ENCODE results near the gene CAMK1. TPM values are rescaled to one million over a fixed set of nuclear protein-coding genes. Genes with fewer than 3 reads are reported as not detected.
"Not testable (repeated sequence)": the region's sequence is repeated elsewhere in the genome, so short reads cannot be mapped to it uniquely, and the experiment has no call there.

CAMK1 gene
- total and polyA plus RNA-seq, 5 donors = 20.1 to 24.9 (median 21.6) TPM

GRCh38 chr3:9771007-9771406 lies 1.3 kb upstream of the CAMK1 start:
- H3K4me3 ChIP-seq (ENCODE audit: low read length); H3K27ac ChIP-seq (ENCODE audit: low read length); ATAC-seq; intact Hi-C loops (cut with DNase I); H3K4me1 ChIP-seq (ENCODE audit: control insufficient read depth, insufficient read depth, low read length); DNase-seq; H3K27me3 ChIP-seq (ENCODE audit: control insufficient read depth, insufficient read depth); H3K9me3 ChIP-seq (ENCODE audit: control insufficient read depth, low read length): not testable (repeated sequence)
- WGBS = 89% methylated on average over 2 of the region's 2 CpGs

DNA sequence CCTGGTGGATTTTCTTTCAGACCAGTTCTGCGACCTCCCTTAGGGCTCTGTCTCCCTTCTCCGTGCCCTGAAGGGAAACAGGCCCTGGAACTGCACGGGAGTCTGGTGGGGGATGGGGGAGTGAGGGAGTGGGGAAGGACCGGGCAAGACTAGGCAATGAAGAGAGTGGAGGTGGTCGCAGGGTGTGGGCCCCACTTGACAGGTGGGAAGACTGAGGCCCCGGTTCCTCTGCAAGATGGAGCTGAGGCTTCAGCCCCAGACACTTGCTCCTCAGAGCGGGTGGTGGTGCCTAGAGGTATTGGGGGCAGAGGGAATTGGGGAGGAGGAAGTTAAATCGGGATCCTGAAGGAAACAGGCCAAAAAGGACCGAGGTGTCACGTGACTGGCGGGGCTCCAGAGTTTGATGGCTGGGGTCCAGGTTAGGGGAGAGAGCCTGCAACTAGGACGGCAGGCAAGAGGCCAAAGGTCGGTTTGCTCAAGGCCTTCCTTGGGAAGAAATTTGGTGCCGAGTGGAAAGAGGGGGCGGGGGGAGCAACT lies 597 bp upstream of the CAMK1 start:
- 12% methylated on average over 15 of the region's 15 CpGs for WGBS

GRCh38 chr3:9769012-9769411 lies 735 bp downstream of the CAMK1 start:
- Histone ChIP-seq H3K27me3 (ENCODE audit: control insufficient read depth, insufficient read depth) (no peaks in the 10 kb centered on the region), H3K4me3 (ENCODE audit: low read length) (peak overlapping the region; percentile 80), H3K27ac (ENCODE audit: low read length) (no peak overlapping the region), H3K9me3 (ENCODE audit: control insufficient read depth, low read length) (no peaks in the 10 kb centered on the region), H3K4me1 (ENCODE audit: control insufficient read depth, insufficient read depth, low read length) (peaks cover 5% of the 10 kb centered on the region)
- DNase-seq (no peak), ATAC-seq (peak; percentile 1)
- intact Hi-C loops (cut with DNase I) = no loop called here
- WGBS = 73% methylated on average over 5 of the region's 5 CpGs

More for the DNA sequence above, 597 bp upstream of the CAMK1 start:
- Histone ChIP-seq H3K9me3 (ENCODE audit: control insufficient read depth, low read length) (no peaks in the 10 kb centered on the region), H3K27me3 (ENCODE audit: control insufficient read depth, insufficient read depth) (no peaks in the 10 kb centered on the region), H3K4me3 (ENCODE audit: low read length) (peak overlapping the region; percentile 80), H3K27ac (ENCODE audit: low read length) (peak overlapping the region; percentile 80), H3K4me1 (ENCODE audit: control insufficient read depth, insufficient read depth, low read length) (peaks cover 5% of the 10 kb centered on the region)
- DNase-seq = peak; percentile 93 to 98 (median 97)
- intact Hi-C loops (cut with DNase I) = no loop called here
- ATAC-seq = peak; percentile 42 to 55

DNA sequence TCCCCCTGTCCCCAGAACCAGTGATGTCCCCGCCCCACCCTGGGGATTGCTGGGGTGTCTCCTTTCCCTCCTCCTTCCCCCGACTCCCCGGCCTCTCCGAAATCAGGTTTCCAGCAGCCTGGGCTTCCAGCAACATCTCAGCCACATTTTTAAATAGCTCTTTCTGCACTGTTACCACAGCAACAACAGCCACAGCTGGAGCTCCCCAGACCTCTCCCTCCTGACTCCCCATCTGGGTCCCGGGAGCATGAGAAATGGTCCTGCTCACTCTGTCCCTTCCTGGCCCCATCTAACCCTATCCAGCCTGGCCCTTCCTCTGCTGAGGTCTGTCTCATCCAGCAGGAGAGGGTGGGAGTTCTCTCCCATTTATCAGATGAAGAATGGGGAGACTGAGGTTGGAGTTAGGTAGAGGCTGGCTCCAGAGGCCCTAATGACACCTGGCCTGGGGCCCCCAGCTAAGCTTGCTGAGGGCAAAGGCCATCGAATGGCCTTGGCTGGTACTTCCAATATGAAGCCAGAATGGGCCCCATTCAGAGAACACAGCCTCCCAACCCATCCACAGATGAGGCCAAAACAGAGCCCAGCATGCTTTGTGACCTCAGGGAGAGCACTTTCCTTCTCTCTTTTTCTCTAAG lies 1.5 kb downstream of the CAMK1 start:
- intact Hi-C loops (cut with DNase I) = no loop called here
- Histone ChIP-seq H3K27me3 (ENCODE audit: control insufficient read depth, insufficient read depth) (no peaks in the 10 kb centered on the region), H3K4me3 (ENCODE audit: low read length) (no peak overlapping the region), H3K9me3 (ENCODE audit: control insufficient read depth, low read length) (no peaks in the 10 kb centered on the region), H3K27ac (ENCODE audit: low read length) (no peak overlapping the region), H3K4me1 (ENCODE audit: control insufficient read depth, insufficient read depth, low read length) (peaks cover 5% of the 10 kb centered on the region)
- DNase-seq (no peak), ATAC-seq (no peak)
- 61% methylated on average over 6 of the region's 6 CpGs for WGBS

GRCh38 chr3:9767418-9767817 lies 2.3 kb downstream of the CAMK1 start:
- 50% methylated on average over 7 of the region's 7 CpGs for WGBS

DNA sequence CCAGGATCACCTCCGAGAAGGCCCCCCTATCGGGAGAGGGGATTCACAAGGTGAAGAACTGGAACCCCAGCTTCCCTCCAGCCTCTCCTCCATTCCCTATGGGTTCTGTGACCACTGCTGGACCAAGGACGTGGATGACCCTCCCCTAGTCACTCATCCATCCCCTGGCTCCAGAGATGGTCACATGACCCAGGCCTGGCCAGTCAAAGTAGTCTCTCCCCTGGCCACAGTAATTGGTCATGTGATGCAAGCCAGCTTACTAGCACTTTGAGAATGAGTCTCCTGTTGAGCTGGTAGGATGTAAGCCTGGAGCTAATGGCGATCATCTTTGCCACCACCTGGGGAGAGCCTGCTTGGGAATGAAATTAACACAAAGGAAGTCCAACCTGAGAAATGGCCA lies 3.9 kb downstream of the CAMK1 start:
- intact Hi-C loops (cut with DNase I) = no loop called here
- WGBS = 85% methylated on average over 4 of the region's 4 CpGs
- ATAC-seq (no peak), DNase-seq (no peak)
- peaks cover 5% of the 10 kb centered on the region for H3K4me1 ChIP-seq (ENCODE audit: control insufficient read depth, insufficient read depth, low read length)
- no peak overlapping the region for H3K27ac ChIP-seq (ENCODE audit: low read length)
- no peaks in the 10 kb centered on the region for H3K9me3 ChIP-seq (ENCODE audit: control insufficient read depth, low read length)
- no peaks in the 10 kb centered on the region for H3K27me3 ChIP-seq (ENCODE audit: control insufficient read depth, insufficient read depth)
- no peak overlapping the region for H3K4me3 ChIP-seq (ENCODE audit: low read length)

More at GRCh38 chr3:9767418-9767817, 2.3 kb downstream of the CAMK1 start:
- Histone ChIP-seq H3K27me3 (ENCODE audit: control insufficient read depth, insufficient read depth) (no peaks in the 10 kb centered on the region), H3K4me3 (ENCODE audit: low read length) (no peak overlapping the region), H3K4me1 (ENCODE audit: control insufficient read depth, insufficient read depth, low read length) (peaks cover 5% of the 10 kb centered on the region), H3K9me3 (ENCODE audit: control insufficient read depth, low read length) (no peaks in the 10 kb centered on the region), H3K27ac (ENCODE audit: low read length) (peak overlapping the region; percentile 36)
- intact Hi-C loops (cut with DNase I) = no loop called here
- ATAC-seq (peak; percentile 39 to 73), DNase-seq (peak in 2 of 3 donors; percentile 64 to 76)

- WGBS = 90% methylated on average over 8 of the region's 8 CpGs
- Histone ChIP-seq H3K4me1 (ENCODE audit: control insufficient read depth, insufficient read depth, low read length) (no peaks in the 10 kb centered on the region), H3K27me3 (ENCODE audit: control insufficient read depth, insufficient read depth) (no peaks in the 10 kb centered on the region), H3K9me3 (ENCODE audit: control insufficient read depth, low read length) (no peaks in the 10 kb centered on the region), H3K4me3 (ENCODE audit: low read length) (no peak overlapping the region), H3K27ac (ENCODE audit: low read length) (no peak overlapping the region)
- intact Hi-C loops (cut with DNase I) = no loop called here
- DNase-seq = no peak
- ATAC-seq = no peak
These were observed 6.9 kb downstream of the CAMK1 start for GRCh38 chr3:9762871-9763270.

DNA sequence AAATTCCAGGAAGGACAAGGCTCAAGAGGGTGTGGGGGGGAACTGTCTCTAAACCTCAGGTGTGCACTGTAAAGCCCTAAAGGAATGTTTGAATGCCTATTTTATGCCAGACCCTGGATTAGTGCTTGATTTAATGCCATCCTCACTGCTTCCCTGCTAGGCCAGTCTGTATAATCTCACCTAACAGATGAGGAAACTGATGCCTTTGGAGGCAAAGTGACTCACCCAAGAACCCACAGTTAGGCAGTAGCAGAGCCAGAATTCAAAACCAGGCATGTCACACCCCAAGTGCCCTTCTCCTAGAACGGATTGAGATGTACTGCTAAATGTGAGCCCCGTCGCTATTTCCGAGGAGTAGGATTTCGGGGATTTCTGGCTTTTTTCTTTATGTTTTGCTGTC lies 7.8 kb downstream of the CAMK1 start:
- ATAC-seq = no peak
- no peak overlapping the region for H3K27ac ChIP-seq (ENCODE audit: low read length)

GRCh38 chr3:9760779-9761505 lies 8.8 kb downstream of the CAMK1 start:
- no peaks in the 10 kb centered on the region for H3K4me1 ChIP-seq (ENCODE audit: control insufficient read depth, insufficient read depth, low read length)
- DNase-seq (no peak), ATAC-seq (no peak)
- H3K27ac ChIP-seq (ENCODE audit: low read length) = no peak overlapping the region
- H3K9me3 ChIP-seq (ENCODE audit: control insufficient read depth, low read length) = no peaks in the 10 kb centered on the region
- H3K4me3 ChIP-seq (ENCODE audit: low read length) = no peak overlapping the region
- 96% methylated on average over 10 of the region's 10 CpGs for WGBS
- H3K27me3 ChIP-seq (ENCODE audit: control insufficient read depth, insufficient read depth) = no peaks in the 10 kb centered on the region
- intact Hi-C loops (cut with DNase I) = no loop called here

More for the DNA sequence above, 7.8 kb downstream of the CAMK1 start:
- H3K9me3 ChIP-seq (ENCODE audit: control insufficient read depth, low read length) = no peaks in the 10 kb centered on the region
- intact Hi-C loops (cut with DNase I) = no loop called here
- 92% methylated on average over 5 of the region's 5 CpGs for WGBS
- H3K4me3 ChIP-seq (ENCODE audit: low read length) = no peak overlapping the region
- H3K27me3 ChIP-seq (ENCODE audit: control insufficient read depth, insufficient read depth) = no peaks in the 10 kb centered on the region
- H3K4me1 ChIP-seq (ENCODE audit: control insufficient read depth, insufficient read depth, low read length) = no peaks in the 10 kb centered on the region
- no peak for DNase-seq

GRCh38 chr3:9757427-9757826 lies 12.3 kb downstream of the CAMK1 start:
- no peak for ATAC-seq
- no peak for DNase-seq
- intact Hi-C loops (cut with DNase I) = no loop called here
- Histone ChIP-seq H3K9me3 (ENCODE audit: control insufficient read depth, low read length) (no peaks in the 10 kb centered on the region), H3K4me3 (ENCODE audit: low read length) (no peak overlapping the region), H3K27me3 (ENCODE audit: control insufficient read depth, insufficient read depth) (no peaks in the 10 kb centered on the region), H3K4me1 (ENCODE audit: control insufficient read depth, insufficient read depth, low read length) (no peaks in the 10 kb centered on the region), H3K27ac (ENCODE audit: low read length) (no peak overlapping the region)
- WGBS = 92% methylated on average over 13 of the region's 13 CpGs

- ATAC-seq (no peak), DNase-seq (peak in 1 of 3 donors; percentile 53)
- Histone ChIP-seq H3K27ac (ENCODE audit: low read length) (no peak overlapping the region), H3K27me3 (ENCODE audit: control insufficient read depth, insufficient read depth) (no peaks in the 10 kb centered on the region), H3K4me1 (ENCODE audit: control insufficient read depth, insufficient read depth, low read length) (peaks cover 3% of the 10 kb centered on the region), H3K9me3 (ENCODE audit: control insufficient read depth, low read length) (no peaks in the 10 kb centered on the region), H3K4me3 (ENCODE audit: low read length) (no peak overlapping the region)
- 68% methylated on average over 8 of the region's 8 CpGs for WGBS
- intact Hi-C loops (cut with DNase I) = no loop called here
These were observed 15.1 kb downstream of the CAMK1 start for GRCh38 chr3:9754678-9755077.
